HG03442 (cell line): Measurements from ENCODE around the gene LRFN2.

Source experiments
- ATAC-seq: cut with Tn5 transposase; IDR thresholded peaks from one replicate; pipeline ENCODE4 v1.9.1; 2021; ENCODE audit warnings: mild to moderate bottlenecking, moderate library complexity; ENCODE audit not compliant: unreplicated experiment

LRFN2 gene

GRCh38 chr6:40439026-40439800 lies 148.0 kb downstream of the LRFN2 start:
- ATAC-seq: no peak

DNA sequence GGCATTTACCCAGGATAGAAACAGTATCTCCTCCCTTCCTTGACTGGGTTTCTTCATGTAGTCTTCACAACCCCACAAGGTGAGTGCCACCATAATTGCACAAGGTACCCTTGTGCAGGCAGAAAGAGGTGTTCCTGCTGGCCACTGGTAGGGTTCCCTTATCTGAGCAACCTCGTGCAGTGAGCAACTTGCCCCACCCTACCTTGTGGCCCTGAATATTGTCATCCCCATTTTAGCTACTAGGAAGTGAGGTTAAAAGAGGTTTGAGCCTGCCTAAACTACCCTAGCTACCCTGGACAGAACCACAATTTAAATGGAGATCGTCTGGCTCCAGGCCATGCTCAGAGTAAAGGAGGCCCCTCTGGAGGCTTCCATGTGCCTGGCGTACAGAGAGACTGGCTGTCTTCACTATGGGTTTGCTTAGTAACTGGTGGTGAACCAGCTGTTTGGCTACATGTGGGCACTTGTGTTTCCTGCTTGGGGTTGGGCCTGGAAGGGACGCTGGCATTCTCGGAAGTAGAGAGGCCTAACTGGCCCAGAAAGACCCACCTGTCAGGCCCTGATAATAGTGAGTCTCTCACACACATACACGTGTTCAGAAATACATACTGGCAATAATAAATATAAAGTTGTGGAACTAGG lies 148.8 kb downstream of the LRFN2 start:
- ATAC-seq: no peak

GRCh38 chr6:40437631-40438030 lies 149.5 kb downstream of the LRFN2 start:
- ATAC-seq: no peak

DNA sequence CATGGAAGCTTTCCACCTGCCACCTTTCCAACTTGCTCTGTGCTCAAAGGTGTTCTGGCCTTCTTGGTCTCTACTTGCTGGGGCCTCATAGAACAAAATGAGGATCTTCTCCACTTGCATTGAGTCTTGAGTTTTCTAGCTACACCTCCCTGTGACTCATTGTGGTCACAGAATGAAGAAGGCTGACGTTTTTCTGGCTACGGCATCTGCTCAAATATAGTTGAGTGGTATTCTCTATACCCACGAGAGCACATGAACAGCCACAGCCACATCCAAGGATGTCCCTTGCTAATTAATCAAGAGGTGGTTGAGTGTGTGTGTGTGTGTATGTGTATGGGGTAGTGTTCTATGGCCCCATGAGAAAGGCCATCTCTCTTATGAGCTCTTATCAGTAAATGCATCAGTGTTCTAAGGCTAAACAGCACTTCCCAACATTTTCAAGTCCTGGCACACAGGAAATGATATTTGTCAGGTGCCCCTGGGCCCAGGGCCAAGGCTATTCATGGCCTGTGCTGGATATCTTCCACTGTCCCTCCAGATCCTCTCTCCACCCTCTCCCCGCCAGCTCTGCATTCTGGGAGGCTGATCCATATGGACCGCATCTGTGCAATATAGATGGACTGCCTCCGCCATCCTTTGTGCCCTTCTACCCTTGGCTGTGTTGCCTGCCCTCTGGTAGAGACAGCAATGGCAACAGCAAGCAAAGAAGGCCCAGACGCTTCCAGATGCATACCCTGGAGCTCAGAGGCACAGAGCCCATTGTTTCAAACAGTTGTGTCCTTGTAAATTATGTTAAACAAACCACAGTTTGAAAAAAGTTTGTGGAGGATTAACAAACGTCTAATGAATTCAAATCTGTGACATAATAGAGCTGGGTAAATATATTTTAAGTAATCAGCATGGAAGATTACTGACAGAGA lies 150.2 kb downstream of the LRFN2 start:
- ATAC-seq: no peak

GRCh38 chr6:40432982-40433381 lies 154.2 kb downstream of the LRFN2 start:
- ATAC-seq: no peak

GRCh38 chr6:40431706-40432105 lies 155.5 kb downstream of the LRFN2 start:
- no peak for ATAC-seq

DNA sequence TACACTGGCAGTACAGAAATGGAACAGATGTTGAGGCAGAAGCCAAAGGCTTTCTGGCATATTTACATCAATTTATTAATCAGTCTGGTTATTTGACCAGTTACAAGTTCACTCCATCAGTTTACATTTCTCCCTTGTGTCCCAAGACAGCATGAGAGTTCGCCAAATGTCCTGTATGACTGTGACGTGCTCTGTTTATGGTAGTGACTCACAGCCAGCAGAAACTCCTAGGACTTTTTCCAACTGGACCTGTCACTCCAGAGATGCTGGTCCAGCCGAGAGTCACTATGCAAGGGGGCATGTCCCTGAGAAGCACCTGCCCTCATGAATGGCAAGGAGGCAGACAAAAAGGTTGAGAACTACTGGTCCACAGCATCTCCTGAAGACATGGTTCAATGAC lies 160.0 kb downstream of the LRFN2 start:
- ATAC-seq: no peak

DNA sequence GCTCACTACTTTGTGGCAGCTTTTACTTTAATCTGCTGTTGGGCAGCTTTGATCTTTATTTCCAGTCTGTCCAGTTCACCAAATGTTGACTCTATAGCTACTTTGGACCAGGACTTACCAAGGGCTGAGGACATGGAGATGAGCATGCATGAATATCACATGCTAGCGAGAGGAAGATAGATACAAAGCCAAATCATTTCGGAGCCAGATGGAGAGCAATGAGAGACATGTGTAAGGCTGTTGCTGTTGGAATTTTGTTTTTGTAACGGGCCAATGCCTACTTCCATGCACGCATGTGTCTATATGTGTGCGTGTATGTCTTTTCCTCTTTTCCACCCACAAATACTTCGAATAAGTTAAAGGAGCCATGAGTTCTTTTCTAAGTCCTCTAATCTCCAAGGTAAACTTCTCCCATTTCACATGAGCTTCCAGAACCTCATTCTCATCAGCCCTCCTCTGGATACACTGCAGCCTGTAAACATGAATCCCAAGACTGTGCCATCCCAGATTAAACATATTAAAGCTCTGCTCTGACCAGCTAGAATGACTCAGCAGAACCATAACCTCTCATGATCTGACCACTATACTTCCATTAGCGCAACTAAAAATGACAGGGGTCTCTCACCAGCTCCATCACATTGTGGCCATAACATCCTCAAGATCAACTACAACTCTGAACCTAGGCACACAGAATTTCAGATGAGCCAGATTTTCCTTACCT lies 160.7 kb downstream of the LRFN2 start:
- no peak for ATAC-seq

GRCh38 chr6:40425192-40425919 lies 161.8 kb downstream of the LRFN2 start:
- ATAC-seq: no peak

- ATAC-seq: no peak
Measured at GRCh38 chr6:40422046-40422445, 165.1 kb downstream of the LRFN2 start.

- ATAC-seq: no peak
Measured at GRCh38 chr6:40419946-40420728, 167.0 kb downstream of the LRFN2 start.

- ATAC-seq: no peak
Measured at GRCh38 chr6:40419377-40419776, 167.8 kb downstream of the LRFN2 start.

DNA sequence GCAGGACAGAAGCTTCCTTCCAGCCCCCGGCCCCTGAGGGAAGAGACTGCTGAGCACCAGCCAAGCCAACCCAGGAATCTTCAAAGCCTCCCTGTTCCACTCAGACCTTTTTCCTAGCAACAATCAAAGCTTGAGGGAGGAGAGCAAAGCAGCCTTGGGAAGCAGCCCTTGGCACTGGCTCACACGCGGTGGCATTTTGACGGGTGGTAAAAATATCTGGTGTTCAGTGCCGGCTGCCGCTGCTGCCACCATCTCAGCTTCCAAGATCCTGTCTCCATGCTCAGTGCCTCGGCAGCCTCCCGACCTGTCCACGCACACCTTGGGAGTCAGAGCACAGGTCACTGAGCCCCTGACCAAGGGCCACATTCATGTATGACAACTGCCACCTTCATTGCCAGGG lies 170.1 kb downstream of the LRFN2 start:
- ATAC-seq: no peak

- ATAC-seq: no peak
Measured at GRCh38 chr6:40414617-40415016, 172.5 kb downstream of the LRFN2 start.

DNA sequence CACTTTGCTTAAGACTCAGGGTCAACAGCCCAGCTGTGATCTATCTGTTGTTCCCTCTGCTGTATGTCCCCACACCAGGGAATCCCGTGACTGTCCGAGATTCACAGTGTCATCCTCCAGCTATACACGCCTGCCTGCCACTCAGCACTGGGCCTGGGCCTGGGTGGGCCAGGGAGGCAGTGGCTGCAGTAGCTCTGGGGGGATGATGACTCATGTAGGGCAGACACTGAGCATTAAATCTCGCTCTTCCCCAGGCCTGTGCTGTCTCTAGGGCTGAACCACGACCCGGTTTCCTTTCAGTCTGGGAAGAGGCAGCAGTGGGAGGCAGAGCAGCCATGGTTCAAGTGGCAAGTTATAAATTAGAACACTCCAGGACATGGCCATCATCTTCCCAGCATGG lies 173.9 kb downstream of the LRFN2 start:
- ATAC-seq: no peak

DNA sequence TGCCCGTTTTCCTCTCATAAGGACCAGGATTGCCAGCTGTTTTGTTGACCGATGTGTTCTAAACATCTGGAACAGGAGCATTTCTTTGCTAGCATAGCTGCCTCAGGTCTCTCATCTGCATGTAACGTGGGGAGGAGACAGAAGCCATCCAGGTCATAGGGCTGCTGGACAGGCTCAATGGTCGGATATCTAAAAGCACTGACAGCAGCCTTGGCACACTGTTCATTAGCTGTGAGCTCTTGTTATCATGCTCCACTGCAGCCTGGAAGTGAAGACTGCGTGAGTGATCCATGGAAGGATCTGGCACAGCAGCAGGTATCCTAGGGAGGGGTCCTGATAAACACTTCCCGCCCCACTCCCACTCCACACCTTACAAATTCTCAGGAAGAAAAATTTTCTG lies 175.3 kb downstream of the LRFN2 start:
- ATAC-seq: no peak

GRCh38 chr6:40410821-40411220 lies 176.3 kb downstream of the LRFN2 start:
- no peak for ATAC-seq

DNA sequence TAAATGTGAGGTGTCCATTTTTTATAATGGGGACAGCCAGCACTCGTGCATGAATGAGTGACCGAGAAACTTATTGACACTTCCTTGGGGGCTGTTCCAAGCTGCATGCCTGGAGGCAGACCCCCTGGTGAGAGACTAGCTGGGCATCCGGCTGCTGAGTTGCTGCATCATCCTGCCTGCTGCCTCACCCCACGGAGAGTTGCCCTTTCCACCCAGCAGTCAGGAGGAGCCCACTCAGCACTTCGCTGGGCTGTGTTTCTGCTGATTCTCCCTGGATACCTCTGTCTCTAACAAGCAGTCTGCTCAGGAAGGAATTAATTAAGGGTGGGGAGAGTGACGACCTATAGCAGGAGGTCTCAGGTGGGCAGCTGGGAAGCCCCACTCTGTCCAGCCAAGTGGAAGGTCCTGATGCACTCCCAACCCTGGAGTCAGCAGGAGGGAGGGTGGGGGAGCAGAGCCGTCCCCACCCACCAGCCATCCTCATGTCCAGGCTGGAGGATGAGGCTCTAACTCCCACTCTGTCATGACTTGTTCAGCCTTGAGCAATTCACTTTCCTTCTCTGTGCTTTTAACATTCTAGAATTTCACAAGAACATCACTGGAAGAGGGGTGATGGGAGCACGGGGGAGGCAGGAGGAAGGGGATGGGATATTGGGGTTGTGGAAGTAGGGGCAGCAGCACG lies 177.3 kb downstream of the LRFN2 start:
- ATAC-seq: no peak
